ENCODE results near the gene C4BPB.

DNA sequence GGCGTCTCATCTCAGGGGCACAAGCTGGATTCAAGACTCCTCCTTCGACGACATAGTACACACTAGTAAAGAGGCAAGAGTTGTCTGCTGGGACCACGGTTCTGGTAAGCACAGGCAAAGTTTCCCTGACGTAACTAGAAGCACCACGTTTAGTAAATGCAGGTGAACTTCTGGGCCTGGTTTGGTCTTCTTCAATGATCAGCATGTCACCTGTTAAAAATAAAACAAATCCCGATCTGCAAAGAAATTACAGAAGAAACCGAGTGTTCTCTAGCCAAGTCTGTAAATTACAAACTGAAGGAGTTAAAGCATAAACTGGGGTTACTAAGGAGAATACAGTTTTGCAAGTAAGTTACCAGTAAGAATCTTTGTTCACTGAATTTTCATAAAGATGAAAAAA is 39.1 kb upstream of the C4BPB start:
- TF ChIP-seq, protein P1, sequence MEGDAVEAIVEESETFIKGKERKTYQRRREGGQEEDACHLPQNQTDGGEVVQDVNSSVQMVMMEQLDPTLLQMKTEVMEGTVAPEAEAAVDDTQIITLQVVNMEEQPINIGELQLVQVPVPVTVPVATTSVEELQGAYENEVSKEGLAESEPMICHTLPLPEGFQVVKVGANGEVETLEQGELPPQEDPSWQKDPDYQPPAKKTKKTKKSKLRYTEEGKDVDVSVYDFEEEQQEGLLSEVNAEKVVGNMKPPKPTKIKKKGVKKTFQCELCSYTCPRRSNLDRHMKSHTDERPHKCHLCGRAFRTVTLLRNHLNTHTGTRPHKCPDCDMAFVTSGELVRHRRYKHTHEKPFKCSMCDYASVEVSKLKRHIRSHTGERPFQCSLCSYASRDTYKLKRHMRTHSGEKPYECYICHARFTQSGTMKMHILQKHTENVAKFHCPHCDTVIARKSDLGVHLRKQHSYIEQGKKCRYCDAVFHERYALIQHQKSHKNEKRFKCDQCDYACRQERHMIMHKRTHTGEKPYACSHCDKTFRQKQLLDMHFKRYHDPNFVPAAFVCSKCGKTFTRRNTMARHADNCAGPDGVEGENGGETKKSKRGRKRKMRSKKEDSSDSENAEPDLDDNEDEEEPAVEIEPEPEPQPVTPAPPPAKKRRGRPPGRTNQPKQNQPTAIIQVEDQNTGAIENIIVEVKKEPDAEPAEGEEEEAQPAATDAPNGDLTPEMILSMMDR (optimal IDR thresholded peaks at IDR 0.05 in 1 of 3, IDR thresholded peaks at IDR 0.05 in 1 of 3, conservative IDR thresholded peaks at IDR 0.05 in 1 of 3; ENCODE audit: extremely low read depth in 1 of 3, insufficient read depth in 2 of 3, low read length in 3 of 3), result no peak
- TF ChIP-seq EZH2 (IDR thresholded peaks at IDR 0.05; ENCODE audit: low read length), result no peak
